ENCODE measurements around the gene PRICKLE2.

PRICKLE2 gene

GRCh38 chr3:64190517-64191515 is 34.5 kb downstream of the PRICKLE2 start:
- no peak for DNase-seq (ENCODE audit: low read depth, low spot score)

DNA sequence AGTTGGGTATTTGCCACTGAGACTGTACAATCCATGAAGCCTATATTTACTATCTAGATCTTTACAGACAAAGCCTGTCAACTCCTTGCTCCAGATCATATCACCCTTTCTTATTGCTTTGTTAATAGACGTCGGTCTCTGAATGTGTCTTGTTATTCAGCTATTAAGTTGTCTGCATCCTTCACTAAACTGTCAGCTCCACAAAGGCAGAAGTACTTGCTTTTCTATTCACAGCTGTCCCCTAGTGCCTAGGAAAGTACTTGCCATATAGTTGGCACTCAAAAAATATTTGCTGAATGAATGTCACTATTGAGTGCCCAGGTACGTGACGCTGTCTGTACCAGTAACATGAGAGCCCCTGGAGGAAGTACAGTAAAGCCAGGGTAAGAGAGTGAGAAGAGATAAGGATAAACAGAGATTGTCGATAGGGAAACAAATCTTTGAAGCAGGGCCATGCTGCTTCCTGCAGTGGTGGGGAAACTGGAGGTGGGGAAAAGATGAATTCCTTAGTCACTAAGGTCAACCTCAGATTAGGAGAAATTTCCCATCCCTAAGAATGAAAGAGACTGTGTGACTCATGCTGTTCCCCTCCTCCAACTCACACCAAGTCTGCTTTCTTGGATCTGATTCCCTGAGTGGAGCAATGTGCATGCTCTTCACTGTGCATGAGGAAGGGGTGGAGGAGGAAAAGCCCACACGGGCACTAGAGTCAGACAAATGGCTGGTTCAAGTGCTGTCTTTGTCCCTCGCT is 36.3 kb downstream of the PRICKLE2 start:
- DNase-seq (ENCODE audit: low read depth, low spot score): no peak

GRCh38 chr3:64187065-64187959 is 38.0 kb downstream of the PRICKLE2 start:
- DNase-seq (ENCODE audit: low read depth, low spot score): no peak

DNA sequence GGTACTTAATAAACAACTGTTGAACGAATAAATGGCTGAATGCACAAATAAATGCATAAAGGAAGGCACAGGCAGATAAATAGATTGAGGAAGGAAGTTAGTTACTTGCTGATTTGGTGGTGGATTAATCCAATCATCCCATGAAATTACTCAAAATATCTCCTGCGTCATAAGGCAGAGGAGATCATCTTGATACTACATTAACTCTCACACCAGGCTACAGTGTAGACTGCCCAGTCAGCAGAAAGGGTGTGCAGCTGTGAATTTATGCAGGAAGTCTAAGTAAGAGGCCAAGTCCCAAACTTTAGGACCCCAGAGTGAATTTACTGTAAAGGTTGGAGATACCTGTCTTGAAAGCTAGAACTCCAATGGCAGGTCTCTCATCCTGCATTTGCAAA is 38.6 kb downstream of the PRICKLE2 start:
- DNase-seq (ENCODE audit: low read depth, low spot score): no peak

GRCh38 chr3:64185436-64185835 is 39.8 kb downstream of the PRICKLE2 start:
- DNase-seq (ENCODE audit: low read depth, low spot score): no peak

GRCh38 chr3:64184621-64185020 is 40.6 kb downstream of the PRICKLE2 start:
- no peak for DNase-seq (ENCODE audit: low read depth, low spot score)

- DNase-seq (ENCODE audit: low read depth, low spot score): no peak
These were observed 45.4 kb downstream of the PRICKLE2 start for GRCh38 chr3:64179860-64180259.

- no peak for DNase-seq (ENCODE audit: low read depth, low spot score)
These were observed 46.0 kb downstream of the PRICKLE2 start for GRCh38 chr3:64179249-64179648.

- no peak for DNase-seq (ENCODE audit: low read depth, low spot score)
These were observed 46.8 kb downstream of the PRICKLE2 start for GRCh38 chr3:64178419-64178818.

DNA sequence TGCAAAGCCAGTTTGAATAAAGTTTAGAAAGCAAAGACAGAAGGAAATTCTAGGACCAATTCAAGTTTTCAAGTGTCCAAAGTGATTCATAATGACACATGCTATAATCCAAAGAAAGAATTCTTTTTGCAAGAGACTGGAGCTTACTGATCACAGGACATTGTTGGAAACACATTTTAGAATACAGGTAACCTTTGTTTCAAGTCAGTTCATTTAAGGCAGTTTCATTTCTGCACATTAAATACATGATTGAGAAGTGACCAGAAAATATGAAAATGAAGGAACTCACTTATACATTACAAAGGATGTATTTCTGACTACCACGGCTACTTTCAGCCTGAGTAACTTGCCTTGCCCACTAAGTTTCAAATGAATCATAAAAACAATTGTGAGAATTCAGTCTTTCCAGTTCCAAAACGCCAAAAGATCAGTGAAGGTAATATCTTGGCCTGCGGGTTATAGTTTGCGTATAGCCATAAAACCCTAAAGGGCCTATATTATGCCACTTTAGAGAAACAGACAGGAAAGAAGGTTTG is 48.7 kb downstream of the PRICKLE2 start:
- no peak for DNase-seq (ENCODE audit: low read depth, low spot score)

GRCh38 chr3:64174328-64174727 is 50.9 kb downstream of the PRICKLE2 start:
- DNase-seq (ENCODE audit: low read depth, low spot score): no peak

- DNase-seq (ENCODE audit: low read depth, low spot score): no peak
These were observed 51.7 kb downstream of the PRICKLE2 start for GRCh38 chr3:64173563-64173962.

DNA sequence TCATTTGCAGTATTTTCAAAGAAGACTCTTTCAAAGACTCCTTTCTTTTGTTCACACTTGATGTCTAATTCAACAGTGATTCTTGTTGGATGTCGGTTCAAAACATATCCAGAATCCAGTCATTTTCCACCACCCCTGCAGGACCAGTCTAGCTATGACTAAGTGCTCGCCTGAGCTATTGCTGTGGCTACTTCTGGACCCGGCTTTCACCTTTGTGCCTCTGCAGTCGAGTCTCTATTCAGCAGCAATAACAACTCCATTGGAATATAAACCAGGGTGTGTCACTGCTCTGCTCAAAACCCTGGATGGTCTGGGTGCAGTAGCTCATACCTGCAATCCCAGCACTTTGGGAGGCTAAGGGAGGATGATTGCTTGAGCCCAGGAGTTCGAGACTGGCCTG is 55.0 kb downstream of the PRICKLE2 start:
- no peak for DNase-seq (ENCODE audit: low read depth, low spot score)

- DNase-seq (ENCODE audit: low read depth, low spot score): no peak
These were observed 57.4 kb downstream of the PRICKLE2 start for GRCh38 chr3:64167868-64168267.

DNA sequence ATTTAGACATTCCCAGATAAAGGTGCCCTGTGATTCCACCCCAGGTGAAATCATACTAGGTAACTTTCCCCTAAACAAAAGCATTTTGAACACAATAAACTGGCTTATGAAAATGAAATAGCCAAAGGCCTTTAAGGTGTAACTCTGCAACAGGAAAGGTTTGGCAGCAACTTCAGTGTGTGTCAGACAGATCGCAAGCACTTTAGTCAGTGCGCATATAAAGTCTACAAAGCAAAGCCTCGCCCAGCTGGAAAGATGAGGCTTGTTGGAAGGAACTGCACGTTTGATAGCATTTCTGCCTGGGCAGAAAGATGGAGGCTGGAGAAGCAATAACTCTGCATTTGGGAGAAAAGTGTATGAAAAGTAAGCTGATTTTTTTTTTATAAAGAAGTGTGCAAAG is 57.9 kb downstream of the PRICKLE2 start:
- no peak for DNase-seq (ENCODE audit: low read depth, low spot score)

DNA sequence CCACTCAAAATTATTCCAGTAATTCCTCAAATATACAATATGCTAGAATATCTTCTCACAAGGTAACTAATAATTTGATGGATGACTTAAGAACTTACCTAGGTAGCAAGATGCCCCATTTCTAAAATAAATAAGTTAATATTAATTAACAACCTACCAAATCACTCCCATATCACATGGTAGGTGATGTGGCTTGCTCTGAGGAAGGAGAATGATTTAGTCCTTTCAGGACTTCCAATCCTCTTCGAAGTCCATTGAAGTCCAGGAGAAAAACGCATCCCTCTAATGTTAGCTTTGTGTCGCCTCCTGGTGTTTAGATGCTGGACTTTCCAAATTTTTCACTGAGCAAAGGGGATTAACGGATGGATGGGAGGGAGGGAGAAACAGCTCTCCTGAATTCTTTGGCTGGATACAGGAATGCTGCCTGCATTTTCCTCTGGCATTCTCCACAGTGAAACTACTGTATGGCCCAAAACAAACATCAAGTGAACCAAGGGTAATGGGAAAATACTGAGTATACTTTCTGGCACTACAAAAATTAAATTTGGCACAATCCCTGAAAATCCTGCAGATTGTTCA is 58.6 kb downstream of the PRICKLE2 start:
- no peak for DNase-seq (ENCODE audit: low read depth, low spot score)

DNA sequence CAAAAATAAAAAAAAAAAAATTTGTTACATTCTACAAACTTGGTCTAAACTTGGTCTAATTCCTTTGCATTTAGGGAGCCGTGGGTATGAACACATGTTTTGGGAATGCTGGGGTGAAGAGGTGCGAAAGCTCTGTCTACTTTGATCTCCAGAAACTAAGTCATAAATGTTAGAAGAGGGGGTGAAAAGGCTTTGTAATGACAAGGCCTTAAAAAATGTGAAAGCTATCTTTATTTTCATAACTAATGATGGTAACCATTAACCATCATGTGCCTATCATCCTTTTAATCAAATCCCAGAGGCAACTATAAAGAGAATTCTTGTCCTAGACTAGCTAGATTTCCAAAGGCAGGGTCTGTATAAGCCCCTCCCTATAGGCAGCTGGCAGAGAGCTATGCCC is 60.9 kb downstream of the PRICKLE2 start:
- DNase-seq (ENCODE audit: low read depth, low spot score): no peak

- no peak for DNase-seq (ENCODE audit: low read depth, low spot score)
These were observed 61.5 kb downstream of the PRICKLE2 start for GRCh38 chr3:64163755-64164148.

- DNase-seq (ENCODE audit: low read depth, low spot score): no peak
These were observed 62.1 kb downstream of the PRICKLE2 start for GRCh38 chr3:64163019-64163754.

DNA sequence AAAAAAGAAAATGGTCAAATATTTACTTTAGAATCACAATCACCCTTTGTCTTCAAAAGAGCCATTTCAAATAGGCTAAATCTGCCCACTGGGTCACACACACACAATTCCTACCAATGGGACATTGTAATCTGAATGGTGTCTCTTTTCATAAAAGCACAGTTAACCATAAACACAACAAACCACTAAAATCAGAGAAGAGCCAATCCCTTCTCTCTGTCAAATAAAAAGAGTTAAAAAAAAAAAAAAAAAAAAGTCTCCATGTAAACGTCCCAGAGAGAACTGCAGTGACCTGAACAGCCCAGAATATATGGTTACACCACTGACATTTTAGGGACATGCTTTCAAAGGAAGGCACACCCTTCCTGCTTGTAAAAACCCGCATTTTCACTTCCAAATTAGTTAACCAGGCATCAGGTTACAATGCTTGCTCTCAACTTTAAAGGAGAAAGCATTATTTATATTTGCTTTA is 63.7 kb downstream of the PRICKLE2 start:
- DNase-seq (ENCODE audit: low read depth, low spot score): no peak
